ENCODE results near the gene STK33. TPM values are rescaled to one million over a fixed set of nuclear protein-coding genes. Genes with fewer than 3 reads are reported as not detected.

STK33 gene
- total RNA-seq, 1 donor from 2014 or later: 14.9 TPM

DNA sequence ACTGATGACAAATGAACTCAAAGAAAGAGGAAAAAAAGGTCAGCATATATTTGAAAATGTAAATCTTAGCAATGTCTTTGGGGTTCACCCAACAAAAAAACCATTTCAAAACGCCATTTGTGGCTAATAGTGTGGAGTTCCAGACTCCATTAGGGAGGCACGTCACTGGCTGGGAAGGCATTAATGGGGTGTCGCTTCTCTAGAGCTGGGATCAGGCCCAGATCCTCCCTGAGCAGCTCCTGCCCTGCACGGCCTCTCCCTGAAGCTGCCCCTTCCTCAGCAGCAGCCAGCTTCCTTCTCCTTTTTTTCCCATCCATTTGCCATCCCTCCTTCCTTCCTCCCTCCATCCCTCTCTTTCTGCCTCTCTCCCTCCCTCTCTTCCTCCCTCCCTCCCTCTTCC, 231.5 kb downstream of the STK33 start:
- Histone ChIP-seq H3K4me3 (ENCODE audit: low read depth, low read length) (no peak overlapping the region), H3K36me3 (ENCODE audit: control insufficient read depth, insufficient read depth, low read length) (no peaks in the 10 kb centered on the region), H3K27me3 (ENCODE audit: control insufficient read depth, insufficient read depth, low read length) (peaks cover 13% of the 10 kb centered on the region)
- no peak for DNase-seq (ENCODE audit: low read depth)
- TF ChIP-seq, protein P1, sequence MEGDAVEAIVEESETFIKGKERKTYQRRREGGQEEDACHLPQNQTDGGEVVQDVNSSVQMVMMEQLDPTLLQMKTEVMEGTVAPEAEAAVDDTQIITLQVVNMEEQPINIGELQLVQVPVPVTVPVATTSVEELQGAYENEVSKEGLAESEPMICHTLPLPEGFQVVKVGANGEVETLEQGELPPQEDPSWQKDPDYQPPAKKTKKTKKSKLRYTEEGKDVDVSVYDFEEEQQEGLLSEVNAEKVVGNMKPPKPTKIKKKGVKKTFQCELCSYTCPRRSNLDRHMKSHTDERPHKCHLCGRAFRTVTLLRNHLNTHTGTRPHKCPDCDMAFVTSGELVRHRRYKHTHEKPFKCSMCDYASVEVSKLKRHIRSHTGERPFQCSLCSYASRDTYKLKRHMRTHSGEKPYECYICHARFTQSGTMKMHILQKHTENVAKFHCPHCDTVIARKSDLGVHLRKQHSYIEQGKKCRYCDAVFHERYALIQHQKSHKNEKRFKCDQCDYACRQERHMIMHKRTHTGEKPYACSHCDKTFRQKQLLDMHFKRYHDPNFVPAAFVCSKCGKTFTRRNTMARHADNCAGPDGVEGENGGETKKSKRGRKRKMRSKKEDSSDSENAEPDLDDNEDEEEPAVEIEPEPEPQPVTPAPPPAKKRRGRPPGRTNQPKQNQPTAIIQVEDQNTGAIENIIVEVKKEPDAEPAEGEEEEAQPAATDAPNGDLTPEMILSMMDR (IDR thresholded peaks at IDR 0.05; ENCODE audit: insufficient read depth, low read length, poor library complexity, severe bottlenecking): no peak

DNA sequence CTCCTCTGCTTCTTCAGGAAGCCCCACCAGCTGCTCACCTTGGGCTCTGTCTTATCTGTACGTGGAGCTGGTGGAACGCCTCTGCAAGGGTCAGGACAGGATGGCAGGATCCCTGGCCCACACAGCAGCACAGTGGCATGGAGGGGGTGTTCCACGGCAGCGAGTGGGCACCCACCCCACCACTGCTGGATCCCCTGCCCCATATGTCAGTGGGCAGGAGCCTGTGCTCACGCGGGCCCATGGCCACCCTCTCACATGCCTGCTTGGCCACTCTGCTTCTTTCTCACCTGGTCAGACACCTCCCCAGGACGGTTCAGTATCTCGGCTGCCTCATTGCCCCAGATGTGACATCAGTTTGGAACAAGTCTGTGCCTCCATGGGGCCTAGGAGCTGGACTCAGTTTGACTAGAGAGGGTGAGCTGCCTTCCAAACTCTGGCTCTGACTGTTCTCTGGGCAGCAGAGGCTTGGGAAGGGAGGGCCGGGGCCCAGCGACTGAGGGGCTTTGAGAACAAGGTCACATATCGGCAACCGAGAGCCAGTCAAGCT, 232.3 kb downstream of the STK33 start:
- DNase-seq (ENCODE audit: low read depth): no peak
- Histone ChIP-seq H3K27me3 (ENCODE audit: control insufficient read depth, insufficient read depth, low read length) (peaks cover 17% of the 10 kb centered on the region), H3K4me3 (ENCODE audit: low read depth, low read length) (no peak overlapping the region), H3K36me3 (ENCODE audit: control insufficient read depth, insufficient read depth, low read length) (no peaks in the 10 kb centered on the region)
- TF ChIP-seq, protein P1 (IDR thresholded peaks at IDR 0.05; ENCODE audit: insufficient read depth, low read length, poor library complexity, severe bottlenecking): no peak

DNA sequence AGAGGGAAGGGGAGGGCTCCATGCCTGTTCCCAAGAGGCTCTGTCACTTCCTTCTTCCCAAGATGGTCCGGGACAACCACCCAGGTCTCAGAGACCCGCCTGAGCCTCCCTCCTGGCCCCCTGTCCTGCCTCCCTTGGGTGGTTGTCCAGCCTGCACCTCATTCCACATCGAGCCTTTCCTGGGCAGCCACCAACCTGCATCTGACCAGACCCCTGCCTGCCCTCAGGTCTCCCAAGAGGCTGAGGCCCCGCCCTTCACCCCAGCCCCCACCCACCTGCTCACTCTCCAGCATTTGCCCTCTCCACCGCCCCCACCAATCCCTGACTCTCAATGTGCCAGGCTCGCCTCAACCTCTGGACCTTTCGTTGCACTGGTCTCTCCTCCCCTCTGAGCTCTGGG, 232.8 kb downstream of the STK33 start:
- H3K4me3 ChIP-seq (ENCODE audit: low read depth, low read length): no peak overlapping the region
- DNase-seq (ENCODE audit: low read depth): no peak
- H3K27me3 ChIP-seq (ENCODE audit: control insufficient read depth, insufficient read depth, low read length): peaks cover 23% of the 10 kb centered on the region
- TF ChIP-seq, protein P1 (IDR thresholded peaks at IDR 0.05; ENCODE audit: insufficient read depth, low read length, poor library complexity, severe bottlenecking): no peak
- no peaks in the 10 kb centered on the region for H3K36me3 ChIP-seq (ENCODE audit: control insufficient read depth, insufficient read depth, low read length)

DNA sequence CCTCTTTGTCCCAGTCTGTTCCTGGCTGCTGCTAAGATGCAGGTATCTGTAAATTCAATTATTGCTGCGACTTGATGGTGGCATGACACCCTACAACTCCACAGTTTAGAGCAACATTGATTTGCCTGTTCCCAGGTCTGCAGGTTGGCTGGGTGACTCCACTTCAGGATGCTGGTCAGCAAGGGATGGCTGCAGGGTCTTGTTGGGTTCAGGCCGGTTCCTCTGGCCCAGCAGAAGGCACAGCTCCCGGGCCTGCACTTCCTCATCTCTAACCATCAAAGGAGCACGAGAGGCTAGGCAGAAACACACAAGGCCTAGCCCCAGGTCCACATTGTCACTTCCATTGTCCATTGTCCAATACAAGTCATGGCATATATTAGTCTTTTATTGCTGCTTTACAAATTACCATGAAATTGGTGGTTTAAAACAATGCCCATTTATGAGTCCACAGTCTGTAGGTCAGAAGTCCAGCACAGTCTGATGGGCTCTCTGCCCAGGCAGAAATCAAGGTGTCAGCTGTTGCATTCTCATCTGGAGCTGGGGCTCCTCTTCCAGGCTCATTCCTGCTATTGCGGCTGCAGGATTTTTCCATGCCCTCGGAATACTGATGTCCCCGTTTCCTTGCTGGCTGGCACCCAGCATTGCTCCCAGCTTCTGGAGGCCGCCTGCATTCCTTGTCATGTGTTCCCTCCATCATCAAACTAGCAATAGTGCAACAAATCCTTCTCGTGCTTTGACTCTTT, 233.8 kb downstream of the STK33 start:
- H3K27me3 ChIP-seq (ENCODE audit: control insufficient read depth, insufficient read depth, low read length): peaks cover 31% of the 10 kb centered on the region
- no peak for DNase-seq (ENCODE audit: low read depth)
- H3K36me3 ChIP-seq (ENCODE audit: control insufficient read depth, insufficient read depth, low read length): no peaks in the 10 kb centered on the region
- TF ChIP-seq, protein P1 (IDR thresholded peaks at IDR 0.05; ENCODE audit: insufficient read depth, low read length, poor library complexity, severe bottlenecking): peak; percentile 3
- H3K4me3 ChIP-seq (ENCODE audit: low read depth, low read length): no peak overlapping the region

DNA sequence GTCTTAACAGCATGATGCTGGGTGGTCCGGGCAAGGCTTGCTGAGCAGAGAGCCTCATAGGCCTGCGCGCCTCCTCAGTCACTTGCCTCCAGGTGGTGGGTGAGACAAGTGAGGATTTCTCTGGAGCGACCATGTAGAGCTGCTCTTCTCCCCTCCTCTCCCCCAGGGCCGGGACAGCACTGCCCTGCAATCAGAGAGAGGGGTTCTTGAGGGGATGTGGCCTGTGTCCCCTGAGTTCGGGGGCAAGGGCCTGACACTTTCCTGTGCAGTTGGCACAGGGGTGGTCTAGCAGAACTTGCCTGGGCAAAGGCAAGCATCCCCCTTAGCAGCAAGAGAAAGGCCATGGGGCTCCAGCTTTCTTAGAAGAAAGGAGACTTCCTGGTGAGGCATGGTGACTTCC, 234.5 kb downstream of the STK33 start:
- H3K36me3 ChIP-seq (ENCODE audit: control insufficient read depth, insufficient read depth, low read length): no peaks in the 10 kb centered on the region
- peaks cover 31% of the 10 kb centered on the region for H3K27me3 ChIP-seq (ENCODE audit: control insufficient read depth, insufficient read depth, low read length)
- H3K4me3 ChIP-seq (ENCODE audit: low read depth, low read length): no peak overlapping the region
- TF ChIP-seq, protein P1 (IDR thresholded peaks at IDR 0.05; ENCODE audit: insufficient read depth, low read length, poor library complexity, severe bottlenecking): no peak
- DNase-seq (ENCODE audit: low read depth): no peak
